ENCODE results near the gene PARD3.

Gene PARD3

GRCh38 chr10:34506786-34507185, 308.3 kb downstream of the PARD3 start:
- Histone ChIP-seq H3K4me1 (ENCODE audit: control insufficient read depth, insufficient read depth, low read length) (no peaks in the 10 kb centered on the region), H3K36me3 (ENCODE audit: control insufficient read depth in 2 of 2, insufficient read depth in 2 of 2, low read length in 2 of 2) (no peaks in the 10 kb centered on the region), H3K9me3 (ENCODE audit: control insufficient read depth in 2 of 2, low read length in 2 of 2) (no peaks in the 10 kb centered on the region), H3K27ac (ENCODE audit: low read length) (no peak overlapping the region), H3K27me3 (ENCODE audit: control insufficient read depth in 1 of 2, insufficient read depth in 2 of 2, low read length in 2 of 2) (no peaks in the 10 kb centered on the region), H3K4me3 (ENCODE audit: low read length in 2 of 2) (no peak overlapping the region), H3K9ac (ENCODE audit: low read length in 2 of 2) (no peak overlapping the region)

- H3K27ac ChIP-seq (ENCODE audit: low read length), result no peak overlapping the region
- no peak overlapping the region for H3K4me3 ChIP-seq (ENCODE audit: low read length in 2 of 2)
- H3K27me3 ChIP-seq (ENCODE audit: control insufficient read depth in 1 of 2, insufficient read depth in 2 of 2, low read length in 2 of 2), result no peaks in the 10 kb centered on the region
Observed at GRCh38 chr10:34505338-34505737, 309.8 kb downstream of the PARD3 start.

GRCh38 chr10:34504534-34504933, 310.6 kb downstream of the PARD3 start:
- Histone ChIP-seq H3K36me3 (ENCODE audit: control insufficient read depth in 2 of 2, insufficient read depth in 2 of 2, low read length in 2 of 2) (no peaks in the 10 kb centered on the region), H3K4me3 (ENCODE audit: low read length in 2 of 2) (no peak overlapping the region), H3K9ac (ENCODE audit: low read length in 2 of 2) (no peak overlapping the region), H3K4me1 (ENCODE audit: control insufficient read depth, insufficient read depth, low read length) (no peaks in the 10 kb centered on the region), H3K27me3 (ENCODE audit: control insufficient read depth in 1 of 2, insufficient read depth in 2 of 2, low read length in 2 of 2) (no peaks in the 10 kb centered on the region), H3K9me3 (ENCODE audit: control insufficient read depth in 2 of 2, low read length in 2 of 2) (no peaks in the 10 kb centered on the region), H3K27ac (ENCODE audit: low read length) (no peak overlapping the region)

More at GRCh38 chr10:34505338-34505737, 309.8 kb downstream of the PARD3 start:
- Histone ChIP-seq H3K9ac (ENCODE audit: low read length in 2 of 2) (no peak overlapping the region), H3K9me3 (ENCODE audit: control insufficient read depth in 2 of 2, low read length in 2 of 2) (no peaks in the 10 kb centered on the region), H3K36me3 (ENCODE audit: control insufficient read depth in 2 of 2, insufficient read depth in 2 of 2, low read length in 2 of 2) (no peaks in the 10 kb centered on the region), H3K4me1 (ENCODE audit: control insufficient read depth, insufficient read depth, low read length) (no peaks in the 10 kb centered on the region)

GRCh38 chr10:34503704-34504103, 311.4 kb downstream of the PARD3 start:
- Histone ChIP-seq H3K27me3 (ENCODE audit: control insufficient read depth in 1 of 2, insufficient read depth in 2 of 2, low read length in 2 of 2) (no peaks in the 10 kb centered on the region), H3K27ac (ENCODE audit: low read length) (no peak overlapping the region), H3K4me3 (ENCODE audit: low read length in 2 of 2) (no peak overlapping the region), H3K9me3 (ENCODE audit: control insufficient read depth in 2 of 2, low read length in 2 of 2) (no peaks in the 10 kb centered on the region), H3K9ac (ENCODE audit: low read length in 2 of 2) (no peak overlapping the region), H3K4me1 (ENCODE audit: control insufficient read depth, insufficient read depth, low read length) (no peaks in the 10 kb centered on the region), H3K36me3 (ENCODE audit: control insufficient read depth in 2 of 2, insufficient read depth in 2 of 2, low read length in 2 of 2) (no peaks in the 10 kb centered on the region)

- H3K4me3 ChIP-seq (ENCODE audit: low read length in 2 of 2), result no peak overlapping the region
- no peaks in the 10 kb centered on the region for H3K36me3 ChIP-seq (ENCODE audit: control insufficient read depth in 2 of 2, insufficient read depth in 2 of 2, low read length in 2 of 2)
- H3K4me1 ChIP-seq (ENCODE audit: control insufficient read depth, insufficient read depth, low read length), result no peaks in the 10 kb centered on the region
- H3K9ac ChIP-seq (ENCODE audit: low read length in 2 of 2), result no peak overlapping the region
- H3K27me3 ChIP-seq (ENCODE audit: control insufficient read depth in 1 of 2, insufficient read depth in 2 of 2, low read length in 2 of 2), result no peaks in the 10 kb centered on the region
- no peaks in the 10 kb centered on the region for H3K9me3 ChIP-seq (ENCODE audit: control insufficient read depth in 2 of 2, low read length in 2 of 2)
- H3K27ac ChIP-seq (ENCODE audit: low read length), result no peak overlapping the region
Observed at GRCh38 chr10:34499612-34500279, 315.4 kb downstream of the PARD3 start.

GRCh38 chr10:34498821-34499220, 316.3 kb downstream of the PARD3 start:
- Histone ChIP-seq H3K36me3 (ENCODE audit: control insufficient read depth in 2 of 2, insufficient read depth in 2 of 2, low read length in 2 of 2) (no peaks in the 10 kb centered on the region), H3K27me3 (ENCODE audit: control insufficient read depth in 1 of 2, insufficient read depth in 2 of 2, low read length in 2 of 2) (no peaks in the 10 kb centered on the region), H3K4me1 (ENCODE audit: control insufficient read depth, insufficient read depth, low read length) (no peaks in the 10 kb centered on the region), H3K9me3 (ENCODE audit: control insufficient read depth in 2 of 2, low read length in 2 of 2) (no peaks in the 10 kb centered on the region), H3K27ac (ENCODE audit: low read length) (no peak overlapping the region), H3K9ac (ENCODE audit: low read length in 2 of 2) (no peak overlapping the region), H3K4me3 (ENCODE audit: low read length in 2 of 2) (no peak overlapping the region)

- H3K9me3 ChIP-seq (ENCODE audit: control insufficient read depth in 2 of 2, low read length in 2 of 2), result no peaks in the 10 kb centered on the region
- H3K36me3 ChIP-seq (ENCODE audit: control insufficient read depth in 2 of 2, insufficient read depth in 2 of 2, low read length in 2 of 2), result no peaks in the 10 kb centered on the region
- H3K9ac ChIP-seq (ENCODE audit: low read length in 2 of 2), result no peak overlapping the region
- no peaks in the 10 kb centered on the region for H3K4me1 ChIP-seq (ENCODE audit: control insufficient read depth, insufficient read depth, low read length)
- no peaks in the 10 kb centered on the region for H3K27me3 ChIP-seq (ENCODE audit: control insufficient read depth in 1 of 2, insufficient read depth in 2 of 2, low read length in 2 of 2)
- H3K4me3 ChIP-seq (ENCODE audit: low read length in 2 of 2), result no peak overlapping the region
- no peak overlapping the region for H3K27ac ChIP-seq (ENCODE audit: low read length)
Observed at GRCh38 chr10:34495938-34496337, 319.2 kb downstream of the PARD3 start.

- Histone ChIP-seq H3K4me3 (ENCODE audit: low read length in 2 of 2) (no peak overlapping the region), H3K27ac (ENCODE audit: low read length) (no peak overlapping the region), H3K9ac (ENCODE audit: low read length in 2 of 2) (no peak overlapping the region), H3K36me3 (ENCODE audit: control insufficient read depth in 2 of 2, insufficient read depth in 2 of 2, low read length in 2 of 2) (no peaks in the 10 kb centered on the region), H3K9me3 (ENCODE audit: control insufficient read depth in 2 of 2, low read length in 2 of 2) (no peaks in the 10 kb centered on the region), H3K27me3 (ENCODE audit: control insufficient read depth in 1 of 2, insufficient read depth in 2 of 2, low read length in 2 of 2) (no peaks in the 10 kb centered on the region), H3K4me1 (ENCODE audit: control insufficient read depth, insufficient read depth, low read length) (no peaks in the 10 kb centered on the region)
Observed at GRCh38 chr10:34494012-34494411, 321.1 kb downstream of the PARD3 start.

GRCh38 chr10:34492081-34492480, 323.0 kb downstream of the PARD3 start:
- no peak overlapping the region for H3K9ac ChIP-seq (ENCODE audit: low read length in 2 of 2)
- H3K9me3 ChIP-seq (ENCODE audit: control insufficient read depth in 2 of 2, low read length in 2 of 2), result no peaks in the 10 kb centered on the region
- no peaks in the 10 kb centered on the region for H3K36me3 ChIP-seq (ENCODE audit: control insufficient read depth in 2 of 2, insufficient read depth in 2 of 2, low read length in 2 of 2)
- no peaks in the 10 kb centered on the region for H3K4me1 ChIP-seq (ENCODE audit: control insufficient read depth, insufficient read depth, low read length)
- H3K27me3 ChIP-seq (ENCODE audit: control insufficient read depth in 1 of 2, insufficient read depth in 2 of 2, low read length in 2 of 2), result no peaks in the 10 kb centered on the region
- H3K27ac ChIP-seq (ENCODE audit: low read length), result no peak overlapping the region
- no peak overlapping the region for H3K4me3 ChIP-seq (ENCODE audit: low read length in 2 of 2)

GRCh38 chr10:34491678-34492077, 323.4 kb downstream of the PARD3 start:
- Histone ChIP-seq H3K36me3 (ENCODE audit: control insufficient read depth in 2 of 2, insufficient read depth in 2 of 2, low read length in 2 of 2) (no peaks in the 10 kb centered on the region), H3K9me3 (ENCODE audit: control insufficient read depth in 2 of 2, low read length in 2 of 2) (no peaks in the 10 kb centered on the region), H3K4me1 (ENCODE audit: control insufficient read depth, insufficient read depth, low read length) (no peaks in the 10 kb centered on the region), H3K9ac (ENCODE audit: low read length in 2 of 2) (no peak overlapping the region), H3K27me3 (ENCODE audit: control insufficient read depth in 1 of 2, insufficient read depth in 2 of 2, low read length in 2 of 2) (no peaks in the 10 kb centered on the region), H3K4me3 (ENCODE audit: low read length in 2 of 2) (no peak overlapping the region), H3K27ac (ENCODE audit: low read length) (no peak overlapping the region)

GRCh38 chr10:34489973-34490745, 324.9 kb downstream of the PARD3 start:
- H3K4me1 ChIP-seq (ENCODE audit: control insufficient read depth, insufficient read depth, low read length), result no peaks in the 10 kb centered on the region
- no peaks in the 10 kb centered on the region for H3K9me3 ChIP-seq (ENCODE audit: control insufficient read depth in 2 of 2, low read length in 2 of 2)
- H3K36me3 ChIP-seq (ENCODE audit: control insufficient read depth in 2 of 2, insufficient read depth in 2 of 2, low read length in 2 of 2), result no peaks in the 10 kb centered on the region
- H3K27ac ChIP-seq (ENCODE audit: low read length), result no peak overlapping the region
- H3K27me3 ChIP-seq (ENCODE audit: control insufficient read depth in 1 of 2, insufficient read depth in 2 of 2, low read length in 2 of 2), result no peaks in the 10 kb centered on the region
- no peak overlapping the region for H3K4me3 ChIP-seq (ENCODE audit: low read length in 2 of 2)
- H3K9ac ChIP-seq (ENCODE audit: low read length in 2 of 2), result no peak overlapping the region

Measured in stomach smooth muscle (tissue), 2 donors.